SU-DHL-6 (cell line): ENCODE results near the gene SH3BP2.

Source experiments
- H2AFZ ChIP-seq: fragments of 200-600 bp; sonication (generic); 2 replicates; pipeline ENCODE4 v1.6.1; 2014; ENCODE audit warnings: low read depth, mild to moderate bottlenecking, moderate library complexity, mixed read lengths, antibody characterized with exemption, low read length; ENCODE audit not compliant: severe bottlenecking
- H3F3A ChIP-seq: fragments of 200-600 bp; shearing (Covaris generic); 2 replicates; pipeline ENCODE4 v1.6.0; 2016; ENCODE audit warnings: antibody characterized with exemption, mild to moderate bottlenecking; ENCODE audit not compliant: insufficient read depth
- H3K27ac ChIP-seq: fragments of 200-600 bp; sonication (generic); 2 replicates; pipeline ENCODE4 v1.5.1; 2016; ENCODE audit warnings: low read depth, mild to moderate bottlenecking, low read length, moderate library complexity, mixed read lengths
- H3K27me3 ChIP-seq: fragments of 200-600 bp; sonication (generic), shearing (Covaris generic); 2 replicates; pipeline ENCODE4 v1.6.0; 2014; ENCODE audit warnings: mild to moderate bottlenecking, low read length
- H3K36me3 ChIP-seq: fragments of 200-600 bp; sonication (generic); 2 replicates; pipeline ENCODE4 v1.6.1; 2014; ENCODE audit warnings: mild to moderate bottlenecking, low read length, mixed read lengths
- H3K4me2 ChIP-seq: fragments of 300-600, 200-600 bp; shearing (Covaris generic), sonication (generic); 2 replicates; pipeline ENCODE4 v1.6.0; 2014; ENCODE audit warnings: low read length, low read depth, mild to moderate bottlenecking; ENCODE audit not compliant: poor library complexity, severe bottlenecking
- H3K4me3 ChIP-seq: fragments of 200-600 bp; sonication (generic); 2 replicates; pipeline ENCODE4 v1.5.1; 2014; ENCODE audit warnings: antibody characterized with exemption, low read length, mild to moderate bottlenecking, mixed read lengths; ENCODE audit not compliant: insufficient read depth, poor library complexity, severe bottlenecking
- H3K79me2 ChIP-seq: fragments of 200-600 bp; sonication (generic); 2 replicates; pipeline ENCODE4 v1.6.1; 2014; ENCODE audit warnings: mild to moderate bottlenecking, low read length, moderate library complexity; ENCODE audit not compliant: insufficient read depth
- H3K9ac ChIP-seq: fragments of 200-600 bp; sonication (generic); 2 replicates; pipeline ENCODE4 v1.7.0; 2014; ENCODE audit warnings: mild to moderate bottlenecking, low read length
- H3K9me2 ChIP-seq: fragments of 200-600 bp; sonication (generic); replicated peaks from 2 replicates; pipeline ENCODE4 v1.6.1; 2014; ENCODE audit warnings: low read length; ENCODE audit not compliant: insufficient read depth
- H3K9me3 ChIP-seq: fragments of 200-600 bp; sonication (generic); 2 replicates; pipeline ENCODE4 v1.6.1; 2014; ENCODE audit warnings: low read length, mixed read lengths; ENCODE audit not compliant: insufficient read depth
- H4K20me1 ChIP-seq: fragments of 200-600 bp; sonication (generic); 2 replicates; pipeline ENCODE4 v1.6.1; 2014; ENCODE audit warnings: low read depth, mild to moderate bottlenecking, antibody characterized with exemption, low read length, moderate library complexity, mixed read lengths
- EZH2phosphoT487 ChIP-seq: fragments of 200-600 bp; sonication (generic), shearing (Covaris generic); conservative IDR thresholded peaks from 2 replicates; pipeline ENCODE4 v1.6.1; 2018; ENCODE audit warnings: mild to moderate bottlenecking, antibody characterized with exemption, low read length, moderate library complexity, mixed read lengths
- TF ChIP-seq, protein P1 (sequence below): fragments of 200-600 bp; sonication (generic); IDR thresholded peaks from one replicate; pipeline ENCODE4 v1.5.1; 2017; ENCODE audit warnings: antibody characterized with exemption, mild to moderate bottlenecking, low read length, moderate library complexity; ENCODE audit not compliant: insufficient read depth, poor library complexity, severe bottlenecking

Gene SH3BP2

GRCh38 chr4:2860391-2861348, 67.8 kb downstream of the SH3BP2 start:
- Histone ChIP-seq H3K9ac (no peak overlapping the region), H4K20me1 (peaks cover 35% of the 10 kb centered on the region), H3K4me2 (no peak overlapping the region), H2AFZ (no peak overlapping the region), H3K9me2 (no peaks in the 10 kb centered on the region), H3K27me3 (no peaks in the 10 kb centered on the region), H3K9me3 (no peaks in the 10 kb centered on the region), H3F3A (no peaks in the 10 kb centered on the region), H3K27ac (no peak overlapping the region), H3K79me2 (no peaks in the 10 kb centered on the region), H3K4me3 (no peak overlapping the region), H3K36me3 (no peaks in the 10 kb centered on the region)
- no peak for TF ChIP-seq EZH2phosphoT487
- TF ChIP-seq, protein P1, sequence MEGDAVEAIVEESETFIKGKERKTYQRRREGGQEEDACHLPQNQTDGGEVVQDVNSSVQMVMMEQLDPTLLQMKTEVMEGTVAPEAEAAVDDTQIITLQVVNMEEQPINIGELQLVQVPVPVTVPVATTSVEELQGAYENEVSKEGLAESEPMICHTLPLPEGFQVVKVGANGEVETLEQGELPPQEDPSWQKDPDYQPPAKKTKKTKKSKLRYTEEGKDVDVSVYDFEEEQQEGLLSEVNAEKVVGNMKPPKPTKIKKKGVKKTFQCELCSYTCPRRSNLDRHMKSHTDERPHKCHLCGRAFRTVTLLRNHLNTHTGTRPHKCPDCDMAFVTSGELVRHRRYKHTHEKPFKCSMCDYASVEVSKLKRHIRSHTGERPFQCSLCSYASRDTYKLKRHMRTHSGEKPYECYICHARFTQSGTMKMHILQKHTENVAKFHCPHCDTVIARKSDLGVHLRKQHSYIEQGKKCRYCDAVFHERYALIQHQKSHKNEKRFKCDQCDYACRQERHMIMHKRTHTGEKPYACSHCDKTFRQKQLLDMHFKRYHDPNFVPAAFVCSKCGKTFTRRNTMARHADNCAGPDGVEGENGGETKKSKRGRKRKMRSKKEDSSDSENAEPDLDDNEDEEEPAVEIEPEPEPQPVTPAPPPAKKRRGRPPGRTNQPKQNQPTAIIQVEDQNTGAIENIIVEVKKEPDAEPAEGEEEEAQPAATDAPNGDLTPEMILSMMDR, result no peak

DNA sequence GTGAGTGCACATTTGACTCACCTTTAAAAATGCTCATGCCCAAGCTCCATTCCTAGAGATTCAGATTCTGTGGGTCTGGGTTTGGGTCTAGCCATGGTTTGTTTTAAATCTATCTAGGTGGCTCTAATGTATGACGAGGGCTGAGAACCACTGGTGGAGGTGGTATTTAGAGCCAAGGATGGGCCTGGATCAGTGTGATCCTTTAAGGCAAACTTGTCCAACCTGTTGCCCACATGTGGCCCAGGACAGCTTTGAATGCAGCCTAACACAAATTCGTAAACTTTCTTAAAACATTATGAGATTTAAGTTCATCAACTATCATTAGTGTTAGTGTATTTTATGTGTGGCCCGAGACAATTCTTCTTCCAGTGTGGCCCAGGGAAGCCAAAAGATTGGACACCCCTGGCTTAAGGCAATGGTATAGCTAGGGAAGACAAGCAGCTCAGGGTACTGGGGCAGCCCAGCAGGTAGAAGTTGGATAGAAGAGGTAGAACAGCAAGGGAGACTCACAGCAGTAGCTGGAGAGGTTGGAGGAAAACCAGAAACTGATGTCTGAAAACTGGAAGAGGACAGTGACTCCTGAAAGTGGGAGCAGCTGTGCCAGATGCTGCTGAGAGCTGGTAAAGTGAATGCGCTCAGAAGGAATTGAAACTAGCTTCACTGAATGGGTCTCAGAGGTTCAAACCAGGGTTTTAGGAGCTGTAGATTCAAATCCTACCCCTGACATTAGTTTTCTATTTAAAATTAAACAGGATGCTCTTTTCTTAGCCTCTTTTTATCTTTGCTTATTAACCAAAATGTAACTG, 68.9 kb downstream of the SH3BP2 start:
- H3K27ac ChIP-seq, result no peak overlapping the region
- no peak overlapping the region for H3K4me3 ChIP-seq
- H3K27me3 ChIP-seq, result no peaks in the 10 kb centered on the region

GRCh38 chr4:2862528-2862927, 69.6 kb downstream of the SH3BP2 start:
- H3K36me3 ChIP-seq, result no peaks in the 10 kb centered on the region
- H3K79me2 ChIP-seq, result no peaks in the 10 kb centered on the region
- H3K27ac ChIP-seq, result no peak overlapping the region
- TF ChIP-seq, protein P1, result no peak
- no peaks in the 10 kb centered on the region for H3F3A ChIP-seq
- H3K27me3 ChIP-seq, result no peaks in the 10 kb centered on the region
- no peaks in the 10 kb centered on the region for H3K9me2 ChIP-seq
- H3K4me2 ChIP-seq, result no peak overlapping the region
- H4K20me1 ChIP-seq, result peaks cover 34% of the 10 kb centered on the region
- no peak overlapping the region for H3K9ac ChIP-seq
- no peak overlapping the region for H3K4me3 ChIP-seq
- no peaks in the 10 kb centered on the region for H3K9me3 ChIP-seq
- no peak overlapping the region for H2AFZ ChIP-seq

More for the DNA sequence above, 68.9 kb downstream of the SH3BP2 start:
- Histone ChIP-seq H4K20me1 (peaks cover 35% of the 10 kb centered on the region), H3K79me2 (no peaks in the 10 kb centered on the region), H2AFZ (no peak overlapping the region), H3K9me3 (no peaks in the 10 kb centered on the region), H3K36me3 (no peaks in the 10 kb centered on the region), H3K9me2 (no peaks in the 10 kb centered on the region), H3K4me2 (no peak overlapping the region), H3K9ac (no peak overlapping the region), H3F3A (no peaks in the 10 kb centered on the region)
- TF ChIP-seq EZH2phosphoT487, result no peak
- TF ChIP-seq, protein P1, result no peak
